H1 (cell line): ENCODE measurements around the gene SLC2A8. TPM values are rescaled to one million over a fixed set of nuclear protein-coding genes. Genes with fewer than 3 reads are reported as not detected.

Experiments used
- CTCF ChIA-PET: fragments of 300-600 bp; sonication (Branson Sonifier 250); formaldehyde crosslinking; loops from one replicate; lab custom pipeline; 2021; ENCODE audit not compliant: partially characterized antibody; lab: Charles Lee
- POLR2A ChIA-PET: fragments of 300-600 bp; sonication (Branson Sonifier 250); formaldehyde crosslinking; loops from one replicate; lab custom pipeline; 2021; ENCODE audit warnings: inconsistent platforms; ENCODE audit not compliant: partially characterized antibody; lab: Charles Lee
- DNase-seq, 2 experiments: peaks; one replicate each; pipeline versions ENCODE4 v3.0.0 to v3.0.0-alpha.2; 2010 to 2022; ENCODE audit warnings: low spot score in 2 of 2, low read depth in 1 of 2, mixed read lengths in 1 of 2
- FAIRE-seq: peaks from 2 replicates; lab custom pipeline; 2011; peaks lifted over from hg19 to GRCh38; lab: Jason Lieb, UNC
- H2AFZ ChIP-seq: 2 replicates; pipeline ENCODE4 v1.8.1; 2012; ENCODE audit warnings: low read length, inconsistent platforms
- H2AK5ac ChIP-seq: 2 replicates; pipeline ENCODE4 v1.6.1; 2013; ENCODE audit warnings: low read depth, low read length
- H2BK120ac ChIP-seq: replicated peaks from 2 replicates; pipeline ENCODE3; 2013; ENCODE audit warnings: low read depth, low read length, inconsistent platforms
- H2BK12ac ChIP-seq: 2 replicates; pipeline ENCODE4 v1.6.1; 2013; ENCODE audit warnings: low read depth, low read length
- H2BK15ac ChIP-seq: 2 replicates; pipeline ENCODE4 v1.6.1; 2013; ENCODE audit warnings: low read length
- H2BK20ac ChIP-seq: 2 replicates; pipeline ENCODE4 v1.6.1; 2013; ENCODE audit warnings: low read length
- H2BK5ac ChIP-seq: 2 replicates; pipeline ENCODE4 v1.6.1; 2013; ENCODE audit warnings: low read depth, low read length
- H3K14ac ChIP-seq: 2 replicates; pipeline ENCODE4 v1.6.1; 2013; ENCODE audit warnings: inconsistent platforms; ENCODE audit not compliant: insufficient read length
- H3K18ac ChIP-seq: 2 replicates; pipeline ENCODE4 v1.6.1; 2013; ENCODE audit warnings: low read length; ENCODE audit errors: extremely low read depth
- H3K23ac ChIP-seq: 2 replicates; pipeline ENCODE4 v1.6.1; 2013; ENCODE audit warnings: inconsistent platforms; ENCODE audit not compliant: insufficient read length
- H3K23me2 ChIP-seq: 2 replicates; pipeline ENCODE4 v1.6.1; 2013; ENCODE audit warnings: low read depth, low read length
- H3K27ac ChIP-seq: 2 replicates; pipeline ENCODE4 v1.6.1; 2011; ENCODE audit warnings: low read depth, low read length, inconsistent platforms
- H3K27me3 ChIP-seq, 4 experiments: replicated peaks in 1 of 4; 1 replicate in 1 of 4; 2 replicates in 3 of 4; pipeline versions ENCODE4 v1.6.1 to v1.8.1; 2011 to 2013; ENCODE audit warnings: low read length in 3 of 4, mild to moderate bottlenecking in 3 of 4, inconsistent platforms in 2 of 4, mixed read lengths in 2 of 4, moderate library complexity in 1 of 4; ENCODE audit not compliant: control insufficient read depth in 3 of 4, insufficient read depth in 3 of 4; ENCODE audit errors: extremely low read depth in 1 of 4
- H3K36me3 ChIP-seq, 4 experiments: 2 replicates each; pipeline versions ENCODE4 v1.6.1 to v1.8.1; 2011 to 2013; ENCODE audit warnings: mild to moderate bottlenecking in 4 of 4, low read length in 3 of 4, moderate library complexity in 2 of 4, control low read depth in 1 of 4, inconsistent platforms in 1 of 4; ENCODE audit not compliant: insufficient read depth in 4 of 4, control insufficient read depth in 2 of 4
- H3K4ac ChIP-seq: replicated peaks from 2 replicates; pipeline ENCODE3; 2013; ENCODE audit warnings: low read length, low read depth, mixed read lengths, inconsistent platforms; ENCODE audit not compliant: insufficient read length
- H3K4me1 ChIP-seq, 4 experiments: replicated peaks in 1 of 4; 1 replicate in 1 of 4; 2 replicates in 3 of 4; pipeline versions ENCODE4 v1.6.1 to v1.8.1; 2011 to 2013; ENCODE audit warnings: low read length in 3 of 4, inconsistent platforms in 2 of 4, mixed read lengths in 1 of 4; ENCODE audit not compliant: insufficient read depth in 4 of 4, control insufficient read depth in 3 of 4
- H3K4me2 ChIP-seq, 2 experiments: 2 replicates each; pipeline versions ENCODE4 v1.6.1 to v1.8.1; 2011 to 2013; ENCODE audit warnings: low read depth in 2 of 2, low read length in 2 of 2, control low read depth in 1 of 2, inconsistent platforms in 1 of 2, mild to moderate bottlenecking in 1 of 2; ENCODE audit not compliant: insufficient read depth in 1 of 2
- H3K4me3 ChIP-seq, 4 experiments: fragments of 200-600, 300-600 bp in 1 of 4; sonication (generic), shearing (Covaris generic), sonication (Bioruptor Twin) in 1 of 4; 2 replicates each; pipeline versions ENCODE4 v1.5.1 to v1.8.1; 2011 to 2016; ENCODE audit warnings: low read length in 4 of 4, low read depth in 3 of 4, control low read depth in 2 of 4, inconsistent platforms in 2 of 4, mild to moderate bottlenecking in 2 of 4, mixed read lengths in 1 of 4, moderate library complexity in 1 of 4; ENCODE audit not compliant: insufficient read depth in 2 of 4; ENCODE audit errors: extremely low read depth in 1 of 4
- H3K56ac ChIP-seq: replicated peaks from 2 replicates; pipeline ENCODE3; 2013; ENCODE audit warnings: low read depth, mild to moderate bottlenecking, mixed read lengths, low read length, inconsistent platforms; ENCODE audit not compliant: insufficient read length
- H3K79me1 ChIP-seq: 2 replicates; pipeline ENCODE4 v1.6.1; 2013; ENCODE audit warnings: low read depth, low read length, control low read depth
- H3K79me2 ChIP-seq, 2 experiments: 2 replicates each; pipeline versions ENCODE4 v1.6.1 to v1.8.1; 2012 to 2013; ENCODE audit warnings: low read length in 2 of 2, mild to moderate bottlenecking in 2 of 2, inconsistent platforms in 1 of 2; ENCODE audit not compliant: insufficient read depth in 2 of 2, control insufficient read depth in 1 of 2
- H3K9ac ChIP-seq, 4 experiments: replicated peaks in 1 of 4; 1 replicate in 1 of 4; 2 replicates in 3 of 4; pipeline versions ENCODE4 v1.6.1 to v1.8.1; 2011 to 2013; ENCODE audit warnings: low read depth in 3 of 4, low read length in 3 of 4, control low read depth in 2 of 4, mild to moderate bottlenecking in 2 of 4, moderate library complexity in 2 of 4, inconsistent platforms in 1 of 4; ENCODE audit errors: extremely low read depth in 1 of 4
- H3K9me3 ChIP-seq, 2 experiments: 2 replicates each; pipeline versions ENCODE4 v1.6.1 to v1.8.1; 2012 to 2013; ENCODE audit warnings: mild to moderate bottlenecking in 2 of 2, moderate library complexity in 2 of 2, control low read depth in 1 of 2, inconsistent platforms in 1 of 2, low read depth in 1 of 2, low read length in 1 of 2, mixed read lengths in 1 of 2; ENCODE audit not compliant: insufficient read depth in 2 of 2
- H4K20me1 ChIP-seq, 2 experiments: replicated peaks in 1 of 2; 2 replicates each; pipeline versions ENCODE3 to v1.8.1; 2011 to 2013; ENCODE audit warnings: inconsistent platforms in 2 of 2, low read length in 2 of 2, mild to moderate bottlenecking in 1 of 2; ENCODE audit not compliant: insufficient read depth in 2 of 2, control insufficient read depth in 1 of 2
- H4K5ac ChIP-seq: 2 replicates; pipeline ENCODE4 v1.6.1; 2013; ENCODE audit warnings: low read length, low read depth, mixed read lengths, inconsistent platforms; ENCODE audit not compliant: insufficient read length
- H4K8ac ChIP-seq: 2 replicates; pipeline ENCODE4 v1.8.0; 2013; ENCODE audit warnings: mild to moderate bottlenecking, moderate library complexity, low read length, inconsistent platforms; ENCODE audit not compliant: insufficient read depth; ENCODE audit errors: extremely low read depth
- H4K91ac ChIP-seq: replicated peaks from 2 replicates; pipeline ENCODE3; 2013; ENCODE audit warnings: low read length, mixed read lengths, inconsistent platforms; ENCODE audit not compliant: insufficient read length
- BRCA1 ChIP-seq: IDR thresholded peaks from 2 replicates; pipeline ENCODE4 v1.6.1; 2012; ENCODE audit warnings: low read depth, low read length, improper control_type of control experiment
- CBX5 ChIP-seq: fragments of 300-800, 300-1000 bp; sonication (generic); IDR thresholded peaks from 2 replicates; pipeline ENCODE4 v1.7.1; 2016; ENCODE audit warnings: antibody characterized with exemption, low read length, low read depth
- SRF ChIP-seq: IDR thresholded peaks from 2 replicates; pipeline ENCODE4 v1.6.1; 2011; ENCODE audit warnings: mild to moderate bottlenecking, low read depth, low read length, moderate library complexity
- TAF1 ChIP-seq: IDR thresholded peaks from 2 replicates; pipeline ENCODE4 v1.6.1; 2011; ENCODE audit warnings: mild to moderate bottlenecking, low read depth, low read length
- WGBS, 2 experiments: shearing (Covaris generic) in 1 of 2; methylation state at CpG; one replicate each; pipeline versions ENCODE4 v1.1.6 to v1.1.7; 2013 to 2015; ENCODE audit warnings: low lambda C conversion rate in 2 of 2, mixed read lengths in 2 of 2, inconsistent platforms in 1 of 2, low coverage in 1 of 2, missing lambda C conversion rate in 1 of 2; ENCODE audit not compliant: insufficient replicate concordance in 2 of 2, insufficient coverage in 1 of 2, insufficient read length in 1 of 2; ENCODE audit errors: extremely low coverage in 1 of 2, missing lambda C conversion rate in 1 of 2; 5-methylcytosine and 5-hydroxymethylcytosine counted together
- polyA plus RNA-seq, 7 experiments: library from polyadenylated mRNA; depleted of rRNA in 3 of 7; stranded (reverse) in 5 of 7; unstranded in 2 of 7; fragments of >200 nt in 5 of 7; fragments of 200-250 nt in 2 of 7; gene quantifications; 1 replicate in 5 of 7; 2 replicates in 1 of 7; 4 replicates in 1 of 7; pipeline versions ENCODE4 v1.2.1 to v1.2.3, GENCODE V29; 2011 to 2013; ENCODE audit warnings: missing spikeins in 2 of 7, mixed read lengths in 2 of 7
- total RNA-seq: library from RNA; stranded (reverse); fragmentation: NEBNext Ultra II Directional; extraction: Animal tissue kit (Norgen Biotek cat#: 25700); gene quantifications from 2 replicates; pipeline ENCODE4 v1.2.1, GENCODE V29; 2021

Gene SLC2A8
- total and polyA plus RNA-seq, 2 of the 8 experiments (the other 6 are each of a cell fraction or from before 2014, with no cell fraction given), result 24.6 to 36.4 TPM

- Histone ChIP-seq H3K23ac (no peak overlapping the region), H3K56ac (no peak overlapping the region), H2AK5ac (no peak overlapping the region), H3K14ac (no peak overlapping the region), H3K9ac (no peak overlapping the region), H3K18ac (no peak overlapping the region), H3K79me1 (peaks cover 2% of the 10 kb centered on the region; the same call in 1 of the 2 replicates), H4K8ac (no peak overlapping the region), H3K27me3 (no peaks in the 10 kb centered on the region), H2AFZ (no peak overlapping the region), H2BK120ac (no peak overlapping the region), H3K4ac (no peak overlapping the region), H2BK12ac (no peak overlapping the region), H3K23me2 (no peaks in the 10 kb centered on the region), H4K91ac (no peak overlapping the region), H3K4me3 (no peak overlapping the region), H3K4me2 (no peak overlapping the region), H3K9me3 (no peaks in the 10 kb centered on the region), H4K20me1 (peaks cover 2% of the 10 kb centered on the region in 2 experiments), H3K4me1 (no peaks in the 10 kb centered on the region), H3K36me3 (peaks cover 14 to 38% (median 23%) of the 10 kb centered on the region in 4 experiments), H2BK15ac (no peak overlapping the region), H2BK5ac (no peak overlapping the region), H3K79me2 (peaks cover 4 to 24% of the 10 kb centered on the region in 2 experiments; a peak in 3 of 4 replicates), H4K5ac (no peak overlapping the region), H3K27ac (no peak overlapping the region), H2BK20ac (no peak overlapping the region)
- whole genome bisulfite sequencing, 2 experiments, result 95% methylated on average over 8 of the region's 8 CpGs; no CpG with 5 or more reads in 1 of the 2 experiments
- ChIA-PET CTCF (interaction anchor here (2.2 kb wide), 1 partner anchor 12 kb away, joined by 5 read pairs; no protein-coding TSS in a partner anchor), POLR2A (interaction anchor here (4.4 kb wide), 1 partner anchor 20 kb away, joined by 32 read pairs; the partner anchor contains the start of genes LRSAM1 and RPL12)
- FAIRE-seq, result no peak
- DNase-seq, result no peak
- TF ChIP-seq BRCA1, result no peak
- TF ChIP-seq TAF1, result no peak
- TF ChIP-seq SRF, result no peak
- no peak for TF ChIP-seq CBX5
These were observed 33.4 kb downstream of the SLC2A8 start for GRCh38 chr9:127430415-127430814.
